BLaER1 treated with 17β-estradiol and CSF1 and Interleukin-3, amounts not matched to agents 10 nM and 100 nM (cell line): ENCODE data around the gene UFSP1.

Experiments
- H3K27ac ChIP-seq, 11 experiments: shearing (Covaris generic); formaldehyde crosslinking; 2 replicates each; pipeline ENCODE4 v1.8.1; 2022
- H3K27me3 ChIP-seq, 11 experiments: shearing (Covaris generic); formaldehyde crosslinking; 2 replicates each; pipeline ENCODE4 v1.8.1; 2022
- H3K36me3 ChIP-seq, 11 experiments: shearing (Covaris generic); formaldehyde crosslinking; 2 replicates each; pipeline ENCODE4 v1.8.1; 2022
- H3K4me1 ChIP-seq, 10 experiments: shearing (Covaris generic); formaldehyde crosslinking; 2 replicates each; pipeline ENCODE4 v1.8.1; 2022
- H3K4me2 ChIP-seq, 11 experiments: shearing (Covaris generic); formaldehyde crosslinking; 2 replicates each; pipeline ENCODE4 v1.8.1; 2022
- H3K4me3 ChIP-seq, 10 experiments: shearing (Covaris generic); formaldehyde crosslinking; 2 replicates each; pipeline ENCODE4 v1.8.1; 2022
- H3K9ac ChIP-seq, 11 experiments: shearing (Covaris generic); formaldehyde crosslinking; 2 replicates each; pipeline ENCODE4 v1.8.1; 2022
- H3K9me3 ChIP-seq, 11 experiments: shearing (Covaris generic); formaldehyde crosslinking; replicated peaks in 1 of 11; 2 replicates each; pipeline ENCODE4 v1.8.1; 2022
- H4K20me1 ChIP-seq, 11 experiments: shearing (Covaris generic); formaldehyde crosslinking; 2 replicates each; pipeline ENCODE4 v1.8.1; 2022
- Cebpa-rat ChIP-seq, 11 experiments: shearing (Covaris generic); IDR thresholded peaks; 2 replicates each; pipeline ENCODE4 v1.8.1; 2022

Gene UFSP1

DNA sequence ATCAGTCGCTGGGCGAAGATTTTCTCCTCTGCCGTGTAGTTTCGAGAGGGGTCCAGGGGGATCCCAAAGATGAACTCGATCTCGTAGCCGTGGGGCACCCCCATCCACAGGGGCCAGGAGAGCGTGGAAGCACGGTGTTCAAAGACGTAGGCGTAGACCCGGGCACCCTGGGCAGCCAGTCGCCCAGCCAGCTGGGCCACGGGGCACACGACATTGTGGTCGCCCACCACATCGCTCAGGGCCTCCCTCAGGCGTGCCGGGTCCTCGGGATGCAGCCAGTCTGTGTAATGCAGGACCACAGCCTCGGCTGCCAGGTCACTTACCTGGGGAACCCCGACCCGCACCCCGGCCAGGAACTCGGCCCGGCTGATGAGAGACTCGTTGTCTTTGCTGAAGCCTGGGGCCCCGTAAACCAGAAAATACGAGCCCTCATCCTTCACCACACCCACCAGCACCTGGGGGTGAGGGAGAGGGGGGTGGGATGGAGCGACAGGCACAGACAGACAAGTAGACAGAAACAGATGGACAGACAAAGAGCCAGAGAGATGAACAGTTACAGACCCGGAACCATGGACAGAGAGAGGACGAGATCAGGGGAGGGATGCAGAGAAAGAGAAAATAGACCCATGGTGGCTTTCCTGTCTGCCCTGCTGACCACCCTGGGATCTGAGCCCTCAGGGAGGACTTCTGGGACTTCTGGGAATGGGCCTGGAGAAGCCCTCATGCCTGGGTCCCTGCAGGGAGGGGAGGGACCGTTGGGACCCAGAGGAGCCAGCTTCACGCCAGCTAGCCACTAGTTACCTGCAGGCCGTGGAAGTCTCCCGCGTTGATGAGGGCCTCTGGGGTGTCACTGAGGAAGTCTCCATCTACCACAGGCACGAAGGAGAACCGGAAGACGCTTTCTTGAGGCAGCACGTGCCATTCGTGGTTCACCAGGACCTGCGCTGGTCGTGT lies 3.1 kb upstream of the UFSP1 start:
- H3K9me3 ChIP-seq, result no peaks in the 10 kb centered on the region
- H3K27me3 ChIP-seq, result peaks cover 70 to 76% (median 75%) of the 10 kb centered on the region in 11 experiments
- H3K4me3 ChIP-seq, result no peak overlapping the region
- peak overlapping the region; percentile 9 to 56 (median 43); a peak in 17 of 22 replicates for H3K4me2 ChIP-seq
- H3K36me3 ChIP-seq, result peaks cover 11 to 17% (median 14%) of the 10 kb centered on the region in 11 experiments; a peak in 21 of 22 replicates
- H3K9ac ChIP-seq, result no peak overlapping the region
- H3K4me1 ChIP-seq, result peaks cover 42 to 65% (median 53%) of the 10 kb centered on the region in 10 experiments
- no peak for TF ChIP-seq Cebpa-rat (IDR thresholded peaks at IDR 0.05)
- no peak overlapping the region for H3K27ac ChIP-seq
- peaks cover 0 to 49% (median 18%) of the 10 kb centered on the region in 11 experiments; a peak in 17 of 22 replicates for H4K20me1 ChIP-seq

DNA sequence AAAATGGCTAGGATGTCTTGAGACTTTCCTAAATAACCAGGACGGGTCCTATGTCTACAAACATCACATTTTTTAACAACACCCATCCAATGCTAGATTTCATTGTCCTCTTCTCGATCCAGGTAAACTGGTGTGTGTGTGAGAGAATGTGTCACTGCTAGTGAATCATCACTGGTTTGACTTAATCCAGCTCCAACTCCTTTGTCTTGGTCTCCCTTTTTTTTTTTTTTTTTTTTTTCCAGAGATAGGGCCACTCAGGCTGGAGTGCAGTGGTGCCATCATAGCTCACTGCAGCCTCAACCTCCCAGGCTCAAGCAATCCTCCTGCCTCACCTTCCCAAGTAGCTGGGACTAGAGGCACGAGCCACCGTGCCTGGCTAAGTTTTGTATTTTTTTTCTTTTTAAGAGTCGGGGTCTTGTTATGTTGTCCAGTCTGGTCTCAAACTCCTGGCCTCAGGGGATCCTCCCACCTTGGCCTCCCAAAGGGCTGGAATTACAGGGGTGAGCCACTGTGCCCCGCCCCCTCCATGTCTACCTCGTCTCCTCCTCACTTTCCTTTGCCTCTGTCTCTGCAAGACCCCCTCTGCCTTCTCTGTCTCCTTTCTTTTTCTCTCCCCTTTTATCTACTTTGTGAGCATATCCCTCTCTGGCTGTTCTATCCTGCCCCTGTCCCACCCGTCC lies 2.2 kb upstream of the UFSP1 start:
- H3K36me3 ChIP-seq, result peaks cover 17 to 26% (median 23%) of the 10 kb centered on the region in 11 experiments
- peaks cover 52 to 74% (median 62%) of the 10 kb centered on the region in 10 experiments for H3K4me1 ChIP-seq
- no peak overlapping the region for H3K4me3 ChIP-seq
- no peak overlapping the region; a peak in 1 of 22 replicates for H3K9ac ChIP-seq
- no peaks in the 10 kb centered on the region for H3K9me3 ChIP-seq
- H3K27me3 ChIP-seq, result peaks cover 62 to 66% (median 66%) of the 10 kb centered on the region in 11 experiments
- H3K27ac ChIP-seq, result no peak overlapping the region
- peak overlapping the region in 7 of 11 experiments; percentile 82 to 100 (median 91); a peak in 6 of 22 replicates for H3K4me2 ChIP-seq
- H4K20me1 ChIP-seq, result peaks cover 7 to 54% (median 26%) of the 10 kb centered on the region in 11 experiments; a peak in 20 of 22 replicates
- TF ChIP-seq Cebpa-rat (IDR thresholded peaks at IDR 0.05), result no peak

DNA sequence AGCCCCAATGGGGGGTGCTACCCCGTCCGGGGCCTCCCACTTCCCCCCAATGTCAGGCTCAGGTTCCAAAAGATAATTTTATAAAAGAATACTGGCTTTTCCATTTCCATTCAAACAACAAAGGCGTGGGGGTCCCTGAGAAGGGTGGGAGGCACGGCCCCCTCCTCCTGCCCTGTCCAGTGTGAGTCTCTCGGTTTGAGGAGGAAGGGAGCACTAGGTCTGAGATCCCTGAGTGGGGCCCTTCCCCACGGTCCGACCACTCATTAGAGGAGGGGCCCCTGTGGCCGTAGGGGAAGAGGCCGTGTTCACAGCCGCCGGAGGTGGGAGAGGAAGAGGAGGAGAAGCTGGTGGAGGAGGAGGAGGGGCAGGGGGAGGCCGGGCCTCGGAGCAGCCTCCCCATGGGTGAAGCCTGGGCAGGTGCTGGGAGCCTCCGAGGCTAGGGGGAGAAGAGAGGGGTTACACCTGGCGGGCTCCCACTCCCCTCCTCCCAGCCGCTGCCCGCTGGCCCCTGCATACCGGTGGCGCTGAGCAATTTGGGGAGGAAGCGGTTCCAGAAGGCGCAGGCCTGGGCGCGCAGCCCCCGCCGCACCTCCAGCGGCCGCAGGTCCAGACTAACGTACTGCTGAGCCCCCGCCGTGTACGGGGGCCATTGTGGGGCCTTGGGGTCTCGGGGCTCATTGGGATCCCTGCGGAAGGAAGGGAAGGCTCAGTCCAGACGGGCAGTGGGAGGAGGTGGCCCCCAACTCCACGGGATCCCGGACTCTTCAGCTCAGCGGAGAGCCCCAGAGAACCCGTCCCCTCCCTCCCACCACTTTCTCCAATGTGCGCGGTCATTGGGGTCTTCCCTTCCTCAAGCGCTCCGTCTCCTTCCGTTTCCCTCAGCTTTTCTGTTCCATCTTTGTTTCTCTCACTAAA lies 1.4 kb upstream of the UFSP1 start:
- Histone ChIP-seq H3K4me2 (peak overlapping the region; percentile 82 to 100 (median 91)), H3K27ac (peak overlapping the region in 6 of 11 experiments; percentile 11 to 61 (median 50); a peak in 8 of 22 replicates), H3K27me3 (peaks cover 54 to 58% (median 58%) of the 10 kb centered on the region in 11 experiments), H3K36me3 (peaks cover 25 to 34% (median 31%) of the 10 kb centered on the region in 11 experiments), H3K4me1 (peaks cover 57 to 74% (median 69%) of the 10 kb centered on the region in 10 experiments), H3K9ac (peak overlapping the region in 9 of 11 experiments; percentile 56 to 75 (median 63); a peak in 16 of 22 replicates), H4K20me1 (peaks cover 14 to 54% (median 33%) of the 10 kb centered on the region in 11 experiments; a peak in 20 of 22 replicates), H3K4me3 (peak overlapping the region; percentile 55 to 93 (median 74); a peak in 18 of 20 replicates), H3K9me3 (no peaks in the 10 kb centered on the region)
- no peak for TF ChIP-seq Cebpa-rat (IDR thresholded peaks at IDR 0.05)

DNA sequence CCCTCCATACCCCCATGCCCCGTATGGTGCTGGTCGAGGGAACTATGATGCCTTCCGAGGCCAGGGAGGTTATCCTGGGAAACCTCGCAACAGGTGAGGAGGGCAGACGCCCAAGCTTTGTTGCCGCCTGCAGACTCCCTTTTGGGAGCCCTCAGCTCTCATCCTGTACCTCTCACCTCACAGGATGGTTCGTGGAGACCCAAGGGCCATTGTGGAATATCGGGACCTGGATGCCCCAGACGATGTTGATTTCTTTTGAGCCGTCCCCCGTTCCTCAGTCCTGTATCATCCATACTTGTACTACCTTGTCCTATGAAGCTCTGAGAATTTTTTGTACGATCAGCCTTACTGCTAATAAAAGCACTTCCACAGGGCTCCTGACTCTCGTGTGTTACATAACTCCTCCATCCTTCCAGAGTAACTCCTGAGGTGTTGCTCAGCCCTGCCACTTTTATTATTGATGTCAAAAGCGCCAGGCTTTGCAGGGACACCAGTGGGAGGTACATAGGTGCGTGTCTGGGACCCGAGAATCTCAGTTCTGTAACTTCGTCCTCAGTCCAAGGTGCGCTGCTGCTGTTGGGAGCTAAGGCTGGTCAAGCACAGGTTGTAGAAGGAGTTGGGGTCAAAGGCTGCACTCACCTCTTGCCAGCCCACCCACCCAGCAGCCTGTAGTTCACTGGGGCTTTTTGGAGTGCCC lies 1.1 kb downstream of the UFSP1 start:
- H3K4me1 ChIP-seq, result peaks cover 76 to 83% (median 79%) of the 10 kb centered on the region in 10 experiments
- H3K4me3 ChIP-seq, result peak overlapping the region; percentile 68 to 93 (median 82)
- no peaks in the 10 kb centered on the region for H3K9me3 ChIP-seq
- no peak for TF ChIP-seq Cebpa-rat (IDR thresholded peaks at IDR 0.05)
- H3K36me3 ChIP-seq, result peaks cover 42 to 58% (median 55%) of the 10 kb centered on the region in 11 experiments
- H4K20me1 ChIP-seq, result peaks cover 23 to 60% (median 48%) of the 10 kb centered on the region in 11 experiments; a peak in 21 of 22 replicates
- H3K9ac ChIP-seq, result peak overlapping the region; percentile 83 to 97 (median 93)
- H3K27me3 ChIP-seq, result peaks cover 29 to 34% (median 33%) of the 10 kb centered on the region in 11 experiments
- H3K27ac ChIP-seq, result peak overlapping the region; percentile 64 to 95 (median 91); a peak in 20 of 22 replicates
- H3K4me2 ChIP-seq, result peak overlapping the region; percentile 95 to 100 (median 99)

DNA sequence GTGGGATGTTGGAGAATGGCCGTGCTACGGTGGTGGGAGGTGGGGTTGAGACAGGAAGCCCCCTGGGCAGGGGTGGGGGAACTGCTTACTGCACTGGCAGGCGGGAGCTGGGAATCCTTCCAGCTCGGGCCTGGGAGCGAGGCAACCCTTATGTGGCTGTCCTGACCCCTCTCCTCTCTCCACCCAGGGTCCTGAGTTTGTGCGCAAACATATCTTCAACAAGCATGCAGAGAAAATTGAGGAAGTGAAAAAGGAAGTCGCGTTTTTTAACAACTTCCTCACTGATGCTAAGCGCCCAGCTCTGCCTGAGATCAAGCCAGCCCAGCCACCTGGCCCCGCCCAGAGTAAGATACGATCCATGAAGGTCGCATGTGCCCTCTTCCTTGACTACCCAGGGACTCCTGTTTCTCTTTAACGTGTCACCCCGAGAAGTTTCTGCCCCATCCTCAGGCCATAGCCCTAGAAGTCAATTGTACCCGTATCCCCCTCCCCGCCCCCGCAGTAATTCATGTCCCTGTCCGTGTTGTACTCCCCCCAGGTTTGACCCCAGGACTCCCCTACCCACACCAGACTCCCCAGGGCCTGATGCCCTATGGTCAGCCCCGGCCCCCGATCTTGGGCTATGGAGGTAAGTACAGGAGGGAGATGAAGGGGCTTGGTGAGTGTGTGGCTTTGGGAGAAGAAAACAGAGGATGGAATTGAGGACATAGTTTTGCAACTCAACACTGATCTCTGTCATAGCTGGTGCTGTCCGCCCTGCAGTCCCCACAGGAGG lies 1.8 kb downstream of the UFSP1 start:
- Histone ChIP-seq H3K4me1 (peaks cover 71 to 83% (median 80%) of the 10 kb centered on the region in 10 experiments), H3K27me3 (peaks cover 22 to 26% (median 26%) of the 10 kb centered on the region in 11 experiments), H3K36me3 (peaks cover 50 to 66% (median 63%) of the 10 kb centered on the region in 11 experiments), H3K4me2 (peak overlapping the region; percentile 95 to 100 (median 99)), H3K4me3 (peak overlapping the region; percentile 26 to 93 (median 82)), H3K27ac (peak overlapping the region; percentile 10 to 95 (median 91); a peak in 21 of 22 replicates), H3K9ac (peak overlapping the region in 10 of 11 experiments; percentile 45 to 97 (median 94); a peak in 21 of 22 replicates), H3K9me3 (no peaks in the 10 kb centered on the region), H4K20me1 (peaks cover 23 to 63% (median 55%) of the 10 kb centered on the region in 11 experiments; a peak in 21 of 22 replicates)
- TF ChIP-seq Cebpa-rat (IDR thresholded peaks at IDR 0.05), result no peak

DNA sequence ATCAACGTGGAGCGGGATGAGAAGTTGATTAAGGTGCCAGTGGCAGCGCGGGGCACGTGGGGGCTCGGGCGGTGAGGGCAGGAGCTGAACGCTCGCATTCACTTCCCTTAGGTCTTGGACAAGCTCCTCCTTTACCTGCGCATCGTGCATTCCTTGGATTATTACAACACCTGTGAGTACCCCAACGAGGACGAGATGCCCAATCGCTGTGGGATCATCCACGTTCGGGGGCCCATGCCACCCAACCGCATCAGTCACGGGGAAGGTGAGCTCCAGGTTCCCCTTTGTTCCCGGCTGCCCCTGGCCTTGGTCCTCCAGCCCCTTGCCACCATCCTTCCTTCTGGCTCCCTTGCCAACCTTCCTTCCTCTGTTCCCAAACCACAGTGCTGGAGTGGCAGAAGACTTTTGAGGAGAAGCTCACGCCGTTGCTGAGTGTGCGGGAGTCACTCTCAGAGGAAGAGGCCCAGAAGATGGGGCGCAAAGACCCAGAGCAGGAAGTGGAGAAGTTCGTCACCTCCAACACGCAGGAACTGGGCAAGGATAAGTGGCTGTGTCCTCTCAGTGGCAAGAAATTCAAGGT lies 2.5 kb downstream of the UFSP1 start:
- Histone ChIP-seq H4K20me1 (peaks cover 28 to 70% (median 62%) of the 10 kb centered on the region in 11 experiments; a peak in 21 of 22 replicates), H3K4me3 (peak overlapping the region; percentile 4 to 93 (median 38); a peak in 16 of 20 replicates), H3K9me3 (no peaks in the 10 kb centered on the region), H3K27ac (peak overlapping the region; percentile 10 to 95 (median 79); a peak in 21 of 22 replicates), H3K27me3 (peaks cover 15 to 20% (median 19%) of the 10 kb centered on the region in 11 experiments), H3K9ac (peak overlapping the region in 10 of 11 experiments; percentile 45 to 97 (median 92); a peak in 21 of 22 replicates), H3K36me3 (peaks cover 57 to 72% (median 69%) of the 10 kb centered on the region in 11 experiments), H3K4me2 (peak overlapping the region; percentile 95 to 100 (median 99)), H3K4me1 (peaks cover 71 to 89% (median 85%) of the 10 kb centered on the region in 10 experiments)
- TF ChIP-seq Cebpa-rat (IDR thresholded peaks at IDR 0.05), result no peak
